MM.1S (cell line): ENCODE measurements around the gene SYK.

Experiments
- CTCF ChIP-seq: fragments of 300-600 bp; sonication (generic); IDR thresholded peaks from 2 replicates; pipeline ENCODE4 v1.5.1; 2016; ENCODE audit warnings: antibody characterized with exemption, low read length, mixed read lengths
- EZH2 ChIP-seq: fragments of 300-600 bp; sonication (generic); optimal IDR thresholded peaks from 2 replicates; pipeline ENCODE3; 2017; ENCODE audit warnings: low read depth, mild to moderate bottlenecking, antibody characterized with exemption, low read length, mixed read lengths

DNA sequence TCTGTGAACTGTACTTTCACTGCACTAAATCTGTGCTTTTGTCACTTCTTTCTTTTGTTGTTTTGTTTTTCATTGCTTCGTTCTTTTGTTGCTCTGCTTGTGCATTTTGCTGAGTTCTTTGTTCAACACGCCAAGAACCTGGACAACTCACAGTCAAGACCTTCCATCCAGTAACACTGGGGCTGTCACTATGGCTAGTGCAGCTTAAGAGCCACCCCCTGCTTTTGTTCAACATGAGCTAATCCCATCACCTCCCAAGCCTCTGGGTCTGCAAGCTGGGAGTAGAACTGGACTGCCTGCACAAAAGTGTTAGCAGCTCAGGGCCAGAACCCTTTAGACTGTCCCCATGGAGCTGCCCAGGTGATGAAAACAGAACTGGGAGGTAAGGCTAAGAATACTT, 143.7 kb downstream of the SYK start:
- TF ChIP-seq CTCF (no peak), EZH2 (no peak)
